GM21390 (cell line): ENCODE measurements around the gene FOXN3.
A peak's percentile ranks its signal among the peaks of the same experiment; 100 is the strongest.
"Not testable (repeated sequence)": the region's sequence is repeated elsewhere in the genome, so short reads cannot be mapped to it uniquely, and the experiment has no call there.

Source experiments
- ATAC-seq: cut with Tn5 transposase; IDR thresholded peaks from one replicate; pipeline ENCODE4 v1.9.1; 2021; ENCODE audit not compliant: unreplicated experiment

Gene FOXN3

GRCh38 chr14:89178800-89179535, 238.1 kb downstream of the FOXN3 start:
- no peak for ATAC-seq

- ATAC-seq = no peak
Measured at GRCh38 chr14:89178376-89178775, 238.7 kb downstream of the FOXN3 start.

- no peak for ATAC-seq
Measured at GRCh38 chr14:89175881-89176799, 240.9 kb downstream of the FOXN3 start.

GRCh38 chr14:89171628-89172027, 245.4 kb downstream of the FOXN3 start:
- ATAC-seq = no peak

- no peak for ATAC-seq
Measured at GRCh38 chr14:89171168-89171567, 245.9 kb downstream of the FOXN3 start.

- no peak for ATAC-seq
Measured at GRCh38 chr14:89167705-89168104, 249.3 kb downstream of the FOXN3 start.

GRCh38 chr14:89166633-89167032, 250.4 kb downstream of the FOXN3 start:
- ATAC-seq = no peak

GRCh38 chr14:89165189-89166181, 251.5 kb downstream of the FOXN3 start:
- peak; percentile 75 for ATAC-seq

- peak; percentile 37 for ATAC-seq
Measured at GRCh38 chr14:89164168-89165073, 252.6 kb downstream of the FOXN3 start.

GRCh38 chr14:89163031-89163636, 253.9 kb downstream of the FOXN3 start:
- no peak for ATAC-seq

GRCh38 chr14:89162586-89162985, 254.4 kb downstream of the FOXN3 start:
- ATAC-seq = no peak

GRCh38 chr14:89160437-89160836, 256.6 kb downstream of the FOXN3 start:
- no peak for ATAC-seq

GRCh38 chr14:89158701-89159100, 258.3 kb downstream of the FOXN3 start:
- ATAC-seq = no peak

GRCh38 chr14:89158104-89158503, 258.9 kb downstream of the FOXN3 start:
- not testable (repeated sequence) for ATAC-seq

- ATAC-seq = no peak
Measured at GRCh38 chr14:89155491-89155890, 261.5 kb downstream of the FOXN3 start.

- not testable (repeated sequence) for ATAC-seq
Measured at GRCh38 chr14:89151693-89152092, 265.3 kb downstream of the FOXN3 start.

GRCh38 chr14:89146274-89146673, 270.8 kb downstream of the FOXN3 start:
- ATAC-seq = no peak

GRCh38 chr14:89144642-89145041, 272.4 kb downstream of the FOXN3 start:
- no peak for ATAC-seq

GRCh38 chr14:89144066-89144465, 273.0 kb downstream of the FOXN3 start:
- no peak for ATAC-seq
